CD4-positive, alpha-beta T cell treated with Interferon alpha-2 for 1 hour (primary cell): ENCODE results near the gene PTPN14.
A peak's percentile ranks its signal among the peaks of the same experiment; 100 is the strongest.

ENCODE experiments used
- DNase-seq, 2 donors: peaks; one replicate each; pipeline ENCODE4 v3.0.0-alpha.2; 2020 to 2022

The PTPN14 gene

DNA sequence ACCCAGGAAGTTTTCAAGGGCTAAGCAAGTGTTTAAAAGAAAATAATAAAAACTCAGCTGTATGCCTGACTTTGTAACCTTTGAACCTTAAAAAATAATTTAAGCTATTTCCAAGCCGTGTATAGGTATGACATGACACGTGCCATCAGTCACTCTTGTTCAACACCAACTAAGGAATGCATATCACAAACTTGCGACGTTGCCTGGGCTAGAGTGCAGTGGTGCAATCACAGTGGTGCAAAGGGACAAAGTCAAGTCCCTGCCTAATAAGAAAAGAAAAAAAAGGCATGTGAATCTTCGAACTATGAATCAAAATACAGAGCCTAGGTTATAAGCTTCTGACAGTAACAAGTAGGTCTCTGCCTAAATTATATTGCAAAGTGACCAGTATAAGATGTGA, 191.3 kb downstream of the PTPN14 start:
- no peak for DNase-seq

DNA sequence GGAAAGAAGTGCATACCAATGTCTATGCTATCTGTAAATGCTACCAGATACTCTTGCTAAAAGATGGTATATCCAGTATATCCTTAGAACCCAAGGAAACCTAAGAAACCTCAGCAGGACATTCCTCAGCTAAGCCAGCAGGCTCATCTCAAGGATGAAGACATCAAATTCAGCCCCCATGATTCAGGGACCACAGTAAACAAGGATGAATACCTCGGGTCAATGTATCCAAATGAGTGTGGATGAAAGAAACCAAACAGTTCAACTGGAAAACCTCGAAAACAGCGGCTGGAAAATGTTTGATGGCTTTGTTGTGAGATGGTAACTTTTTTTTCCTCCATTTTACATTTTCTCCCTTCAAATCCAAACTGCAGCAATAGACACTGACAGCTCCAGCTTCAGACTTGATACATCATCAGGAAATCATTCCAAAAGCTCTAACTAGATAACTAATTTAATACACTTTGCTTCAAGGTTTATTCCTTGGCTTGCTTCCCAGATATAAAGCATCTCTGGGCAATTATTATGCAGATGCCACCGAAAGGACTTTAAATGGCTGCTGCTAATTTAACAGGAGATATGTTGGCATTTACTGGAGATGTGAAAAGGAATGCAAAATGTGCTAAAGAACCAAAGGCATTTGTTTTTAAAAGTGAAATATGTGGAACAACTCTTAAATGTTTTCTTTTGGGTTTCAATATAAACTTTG, 196.8 kb downstream of the PTPN14 start:
- DNase-seq = no peak

DNA sequence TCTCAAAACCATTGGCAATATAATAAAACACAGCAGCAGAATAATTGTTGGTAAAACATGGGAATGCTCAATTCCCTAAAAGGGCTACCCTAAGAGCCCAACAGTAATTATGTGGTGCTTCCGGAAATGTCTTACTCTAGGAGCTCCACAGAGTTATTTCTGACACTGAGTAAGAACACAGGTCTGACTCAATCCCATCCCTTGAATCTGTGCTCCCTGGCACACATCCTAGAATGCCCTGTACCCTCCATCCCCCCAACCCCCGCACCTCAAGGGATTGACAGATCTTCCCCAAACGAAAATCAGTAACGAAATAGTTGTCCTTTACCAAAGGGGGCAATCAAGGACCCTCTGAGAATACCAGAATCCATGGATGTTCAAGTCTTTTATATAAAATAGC, 198.6 kb downstream of the PTPN14 start:
- no peak for DNase-seq

DNA sequence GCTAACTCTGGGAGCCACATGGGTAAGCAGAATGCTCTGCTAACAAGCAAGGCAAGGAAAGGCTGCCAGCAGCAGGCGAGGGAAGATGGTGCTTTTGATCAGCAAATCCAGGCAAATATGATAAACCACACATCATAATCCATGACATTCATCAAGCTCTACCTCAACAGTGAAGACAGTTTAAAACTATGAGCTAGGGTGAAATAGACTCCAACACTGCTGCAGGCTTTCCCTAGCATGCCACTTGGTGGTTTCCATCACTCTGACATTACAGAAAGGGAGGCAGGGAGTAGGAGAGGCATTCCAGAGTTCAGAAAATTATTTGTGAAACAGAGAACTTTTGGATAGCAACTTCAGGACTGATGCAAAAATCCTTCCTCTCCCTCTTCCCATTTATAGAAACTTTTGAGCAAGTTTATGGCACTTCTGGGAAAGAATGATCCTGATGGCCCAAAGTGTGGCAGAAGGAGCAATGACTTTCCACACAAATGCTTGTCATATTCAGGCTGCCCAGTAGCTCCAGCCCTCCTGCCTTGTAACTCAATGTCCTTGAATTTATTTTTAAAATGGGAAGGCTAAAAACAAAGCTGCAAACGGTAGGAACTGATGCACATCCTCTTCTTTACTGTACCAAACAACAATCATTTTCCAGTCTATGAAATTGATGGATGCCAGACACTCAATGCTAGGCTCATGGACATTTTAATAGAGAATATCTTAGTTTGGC, 199.7 kb downstream of the PTPN14 start:
- no peak for DNase-seq

DNA sequence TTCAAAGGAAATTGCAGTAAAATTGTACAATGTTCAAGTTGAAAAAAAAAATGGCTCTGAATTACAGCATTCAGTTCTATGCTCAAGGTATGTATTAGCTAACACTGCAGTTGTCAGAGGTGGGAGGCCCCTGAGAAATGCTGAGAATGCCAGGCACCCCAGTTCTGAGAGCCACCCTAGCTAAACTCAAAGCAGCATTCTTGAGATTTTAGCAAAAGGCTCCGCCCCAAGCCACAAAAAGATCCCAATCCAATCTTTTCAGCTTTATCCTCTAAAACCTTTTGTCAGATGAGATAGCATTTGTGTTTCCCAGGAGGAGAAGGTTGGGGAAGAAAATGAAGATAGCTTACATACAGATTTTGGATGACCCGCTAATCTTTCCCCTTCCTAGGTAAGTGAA, 201.6 kb downstream of the PTPN14 start:
- DNase-seq = no peak

DNA sequence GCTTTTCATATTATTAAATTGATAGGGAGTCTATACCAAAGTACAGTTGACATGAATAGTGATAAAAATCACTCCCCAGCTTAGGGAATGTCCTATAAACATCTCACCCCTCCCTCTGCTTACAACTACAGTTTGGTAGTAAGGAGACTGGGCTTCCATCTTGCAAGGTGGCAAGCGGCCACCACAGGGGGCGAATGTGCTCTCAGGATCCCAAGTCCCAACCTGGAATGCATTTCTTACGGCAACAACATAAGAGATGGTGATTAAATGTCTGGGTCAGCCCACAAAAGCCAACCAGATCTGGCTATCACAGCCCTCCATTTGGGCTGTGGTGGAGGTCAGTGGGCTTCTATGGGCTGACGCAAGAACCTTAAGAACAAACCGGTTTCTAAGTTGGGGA, 202.4 kb downstream of the PTPN14 start:
- DNase-seq = no peak

DNA sequence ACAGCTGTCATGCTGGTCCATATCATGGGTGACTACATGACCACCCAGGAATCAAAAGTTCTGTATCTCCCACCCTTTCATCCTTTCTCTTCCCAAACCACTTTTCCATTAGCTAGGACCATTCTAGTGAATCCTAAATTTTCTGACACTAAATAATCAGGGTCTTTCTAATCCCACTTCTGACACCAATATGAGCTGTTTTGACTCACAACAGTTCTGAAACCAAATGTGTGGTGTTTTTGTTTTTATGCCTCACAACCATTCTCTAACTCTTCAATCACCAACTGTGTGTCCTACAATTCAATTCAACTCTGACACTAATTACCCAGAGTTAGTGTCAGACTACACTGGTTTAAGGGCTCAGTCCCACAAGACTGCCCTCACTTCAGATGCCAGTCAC, 206.5 kb downstream of the PTPN14 start:
- no peak for DNase-seq

DNA sequence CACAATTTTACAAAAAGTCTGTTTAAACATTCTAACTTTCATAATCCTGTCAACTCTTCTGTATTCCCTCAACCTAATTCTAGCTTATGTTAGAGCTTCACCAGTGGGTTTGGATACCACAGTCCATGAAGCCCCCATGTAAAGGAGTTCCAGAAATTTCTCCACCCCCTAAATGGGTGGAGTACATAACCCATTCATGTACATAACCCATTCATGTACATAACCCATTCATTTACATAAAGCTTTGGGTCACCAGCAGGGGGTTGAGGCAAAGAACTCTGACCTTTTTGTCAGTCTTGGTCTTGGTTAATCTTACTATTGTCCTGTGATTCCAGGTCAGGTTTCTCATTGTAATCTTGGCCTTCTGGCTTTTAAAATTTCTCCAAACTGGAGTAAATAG, 208.9 kb downstream of the PTPN14 start:
- DNase-seq = no peak

DNA sequence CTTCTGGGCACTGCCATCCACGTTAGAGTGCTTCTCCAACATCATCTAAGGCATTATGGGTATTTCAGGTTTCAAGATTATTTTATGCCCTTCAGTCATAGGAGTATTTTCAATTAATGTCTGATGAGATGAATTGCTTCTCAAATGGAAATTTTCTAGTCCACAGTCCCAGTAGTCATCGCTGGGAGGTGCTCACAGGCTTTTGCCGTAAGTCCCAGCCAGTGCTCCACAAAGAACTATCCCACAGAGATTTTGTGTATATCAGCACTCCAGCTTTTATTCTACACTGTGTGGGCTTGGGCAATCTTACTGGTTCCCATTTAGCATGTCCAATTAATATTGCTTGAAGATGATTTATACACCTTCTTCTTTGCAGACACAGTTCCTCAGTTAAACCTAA, 209.5 kb downstream of the PTPN14 start:
- no peak for DNase-seq

DNA sequence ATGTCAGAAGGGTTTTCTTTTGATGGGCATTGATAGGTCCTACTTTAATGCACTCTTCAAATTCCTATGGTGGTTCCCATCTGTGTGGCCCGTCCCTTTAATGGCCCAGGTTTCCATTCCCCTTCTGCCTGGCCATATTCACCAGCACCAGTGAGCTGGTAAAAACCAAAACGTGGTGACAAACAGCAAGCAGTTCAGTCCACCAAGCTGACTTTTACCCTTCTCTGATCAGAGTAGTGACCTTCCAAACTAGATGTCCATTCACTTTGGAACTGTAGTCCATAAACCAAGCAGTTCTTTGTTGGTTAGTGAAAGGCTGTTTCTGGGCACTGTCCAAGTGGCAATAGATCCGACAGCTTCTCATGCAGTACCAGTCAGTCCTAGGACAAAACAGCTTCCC, 209.9 kb downstream of the PTPN14 start:
- no peak for DNase-seq

DNA sequence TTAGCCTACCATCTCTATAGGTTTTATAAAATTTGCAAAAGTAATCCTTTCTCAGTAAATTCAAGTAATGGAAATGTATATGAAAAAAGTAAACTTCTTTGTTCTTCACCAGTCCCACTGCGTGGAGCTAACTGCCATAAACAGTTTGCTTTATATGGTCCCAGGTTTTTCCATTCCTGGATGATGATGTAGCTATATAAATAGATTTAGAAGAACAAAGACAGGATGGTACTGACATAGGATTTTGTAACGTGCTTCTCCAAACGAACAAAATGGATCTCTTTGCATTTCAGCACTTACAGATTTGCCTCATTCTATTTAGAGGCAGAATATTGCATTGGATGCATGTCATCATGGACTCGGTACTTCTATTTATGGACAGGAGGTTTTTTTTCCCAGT, 213.2 kb downstream of the PTPN14 start:
- no peak for DNase-seq

DNA sequence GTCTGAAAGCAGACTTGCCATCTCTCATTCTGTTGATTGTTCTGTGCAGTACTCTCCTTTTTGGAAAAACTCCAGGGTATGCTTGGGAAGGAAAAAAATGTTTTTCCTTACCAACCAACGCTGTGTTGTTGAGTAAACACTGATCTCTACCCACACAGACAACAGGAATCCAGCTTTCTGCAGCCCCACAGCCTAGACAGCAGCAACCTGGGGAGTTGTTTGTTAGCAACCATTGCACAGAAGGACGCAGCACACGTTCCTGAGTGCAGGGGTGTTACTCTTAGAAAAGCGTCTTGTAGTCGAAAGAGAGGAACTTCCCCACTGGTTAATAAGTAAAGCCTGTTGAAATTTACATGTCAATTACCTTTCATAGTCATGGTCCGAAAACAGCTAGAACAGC, 213.9 kb downstream of the PTPN14 start:
- DNase-seq = no peak

DNA sequence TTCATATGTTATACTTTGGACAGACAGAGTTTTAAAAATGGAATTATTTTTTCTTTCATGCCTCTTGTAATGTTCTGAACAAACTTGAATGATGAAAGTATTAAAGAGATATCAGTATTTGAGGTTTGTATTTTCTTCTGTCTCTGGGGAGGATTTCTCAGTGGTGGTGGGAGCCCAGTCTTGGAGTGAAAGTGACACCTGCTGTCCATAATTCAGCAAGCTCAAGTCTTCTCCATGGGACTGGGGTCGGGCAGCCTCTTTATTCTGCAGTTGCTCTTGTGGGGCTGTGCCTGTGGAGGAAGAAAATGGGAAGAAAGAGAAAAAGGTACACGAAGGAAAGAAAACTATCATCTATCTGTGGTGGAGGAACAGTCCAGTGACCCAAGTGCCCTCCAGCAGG, 214.4 kb downstream of the PTPN14 start:
- DNase-seq = no peak

DNA sequence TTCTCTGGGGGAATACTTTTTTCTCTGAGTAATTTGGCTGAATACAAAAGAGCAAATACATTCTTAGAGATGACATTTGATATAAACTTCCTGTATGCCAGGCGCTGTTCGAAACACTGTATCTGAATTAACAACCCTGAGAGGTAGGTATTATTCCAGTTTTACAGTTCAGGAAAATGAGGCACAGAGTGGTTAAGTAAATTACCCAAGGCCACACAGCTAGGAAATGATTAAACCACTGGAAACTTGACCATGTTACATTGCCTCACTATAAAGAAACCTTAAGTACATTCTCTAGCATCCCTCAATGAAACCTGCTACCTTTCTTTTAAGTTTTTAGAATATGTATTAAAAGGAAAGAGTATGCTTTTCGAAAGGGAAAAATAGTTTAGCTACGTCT, 215.8 kb downstream of the PTPN14 start:
- DNase-seq = no peak

DNA sequence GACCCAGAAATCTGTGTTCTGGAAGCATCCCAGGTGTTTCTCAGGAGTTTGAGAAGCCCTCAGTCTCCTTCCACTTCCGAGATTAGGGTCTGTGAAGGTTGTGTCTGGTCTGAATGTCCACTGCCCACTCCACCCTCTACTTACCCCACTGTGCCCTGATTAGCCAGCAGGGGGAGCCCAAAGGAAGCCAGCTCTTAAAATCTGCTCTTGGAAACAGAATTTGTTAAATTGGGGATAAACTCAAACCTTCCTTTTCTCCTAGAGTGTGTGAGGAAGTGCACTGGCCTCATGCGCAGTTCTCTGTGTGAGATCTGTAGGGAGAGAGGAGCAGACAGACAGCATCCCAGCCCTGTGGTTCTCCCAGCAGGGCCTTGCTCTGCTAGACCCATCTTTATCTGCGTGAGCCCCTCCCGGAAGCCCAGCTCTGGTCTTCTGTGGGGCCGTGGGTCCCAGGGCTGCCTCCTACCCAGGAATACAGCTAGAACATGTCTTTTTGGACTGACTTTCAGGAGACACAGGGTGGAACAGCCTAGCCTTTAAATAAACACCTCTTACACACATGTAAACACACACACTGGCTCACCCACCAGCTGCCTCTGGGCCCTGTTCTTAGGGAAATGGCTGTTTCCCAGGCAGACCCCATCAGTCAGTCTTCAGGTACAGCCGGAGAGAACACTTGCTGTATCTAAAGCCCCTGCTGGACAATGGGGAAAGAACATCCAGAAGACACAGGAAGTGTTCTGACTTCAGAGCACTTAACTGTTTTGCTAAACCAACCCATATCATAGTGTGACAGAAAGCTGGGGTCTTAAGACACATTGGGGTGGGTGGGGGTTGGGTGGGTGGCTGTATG, 218.2 kb downstream of the PTPN14 start:
- peak; percentile 18 to 38 for DNase-seq

DNA sequence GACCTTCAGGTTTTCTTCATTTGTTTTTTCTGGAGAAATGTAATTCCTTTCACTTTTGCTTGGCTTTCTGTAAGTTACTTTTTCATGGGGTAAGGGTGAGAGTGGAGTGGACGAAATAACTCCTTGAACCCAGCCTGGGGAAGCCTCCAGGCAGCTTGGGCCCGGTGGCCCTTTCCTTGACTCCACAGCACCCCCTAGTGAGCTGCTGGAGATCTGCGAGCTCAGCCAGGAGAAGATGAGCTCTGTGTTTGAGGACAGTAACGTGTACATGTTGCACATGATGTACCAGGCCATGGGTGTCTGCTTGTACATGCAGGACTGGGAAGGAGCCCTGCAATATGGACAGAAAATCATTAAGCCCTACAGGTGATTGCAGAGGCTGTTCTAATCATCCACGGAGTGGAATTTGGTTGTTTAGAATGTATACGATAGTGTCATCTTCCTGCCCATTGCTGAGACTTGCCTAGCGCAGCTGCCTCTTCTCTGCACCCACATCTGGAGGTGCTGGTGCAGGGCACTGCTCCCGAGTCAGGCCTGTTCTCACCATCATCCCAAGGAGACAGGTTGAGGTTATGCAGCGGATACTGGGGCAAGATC, 219.5 kb downstream of the PTPN14 start:
- peak; percentile 31 to 61 for DNase-seq

DNA sequence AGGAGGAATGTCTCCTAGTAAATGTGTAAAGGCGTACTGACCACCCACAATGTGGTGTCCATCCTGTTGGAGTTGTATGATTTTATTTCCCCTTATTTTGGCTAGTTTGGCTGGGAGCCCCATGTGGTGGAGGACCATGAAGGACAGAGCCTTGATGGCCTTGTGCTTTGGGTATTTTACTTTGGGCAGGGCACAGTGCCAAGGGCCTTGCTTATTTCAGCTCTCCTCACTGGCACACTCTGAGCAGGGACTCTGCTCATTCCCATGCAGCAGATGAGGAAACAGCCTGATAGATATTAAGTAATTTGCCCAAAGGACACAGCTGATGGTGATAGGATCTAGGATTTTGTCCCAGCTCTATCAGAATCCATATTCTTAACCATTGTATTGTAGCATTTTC, 220.2 kb downstream of the PTPN14 start:
- no peak for DNase-seq

DNA sequence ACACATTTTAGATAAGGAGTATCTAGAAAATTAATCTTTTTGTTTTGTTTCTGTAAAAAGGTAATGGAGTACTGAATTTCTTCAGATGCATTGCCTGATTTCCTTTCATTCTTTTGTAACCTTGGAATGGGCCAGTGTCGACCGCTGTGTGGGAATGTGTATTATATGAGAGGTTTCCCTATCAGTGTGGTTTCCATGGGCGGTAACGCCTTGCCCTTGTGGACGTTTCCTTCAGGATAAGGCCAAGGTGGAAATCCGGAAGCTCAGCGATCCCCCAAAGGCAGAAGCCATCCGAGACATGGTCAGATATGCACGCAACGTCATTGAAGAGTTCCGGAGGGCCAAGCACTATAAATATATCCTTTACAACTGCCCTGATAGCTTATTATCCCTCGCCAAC, 220.7 kb downstream of the PTPN14 start:
- DNase-seq = no peak

DNA sequence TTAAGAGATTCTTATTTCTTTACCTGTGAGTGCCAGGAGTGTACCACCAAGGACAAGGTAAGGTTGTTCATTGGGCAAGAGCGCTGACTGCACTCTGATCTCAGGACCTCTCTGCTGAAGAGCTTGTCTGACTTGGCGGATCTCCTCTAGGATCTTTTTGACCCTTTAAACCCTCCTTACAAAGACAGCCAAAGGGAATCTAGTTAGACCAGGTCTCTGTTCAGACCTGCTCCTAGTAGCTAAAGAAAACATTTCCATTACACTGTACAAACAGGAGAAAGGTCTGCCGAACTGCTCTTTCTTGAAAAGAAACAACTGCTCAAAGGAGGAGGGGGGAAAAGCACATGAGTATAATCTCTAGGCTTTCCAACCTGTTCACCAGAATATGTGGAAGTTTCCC, 221.2 kb downstream of the PTPN14 start:
- no peak for DNase-seq

DNA sequence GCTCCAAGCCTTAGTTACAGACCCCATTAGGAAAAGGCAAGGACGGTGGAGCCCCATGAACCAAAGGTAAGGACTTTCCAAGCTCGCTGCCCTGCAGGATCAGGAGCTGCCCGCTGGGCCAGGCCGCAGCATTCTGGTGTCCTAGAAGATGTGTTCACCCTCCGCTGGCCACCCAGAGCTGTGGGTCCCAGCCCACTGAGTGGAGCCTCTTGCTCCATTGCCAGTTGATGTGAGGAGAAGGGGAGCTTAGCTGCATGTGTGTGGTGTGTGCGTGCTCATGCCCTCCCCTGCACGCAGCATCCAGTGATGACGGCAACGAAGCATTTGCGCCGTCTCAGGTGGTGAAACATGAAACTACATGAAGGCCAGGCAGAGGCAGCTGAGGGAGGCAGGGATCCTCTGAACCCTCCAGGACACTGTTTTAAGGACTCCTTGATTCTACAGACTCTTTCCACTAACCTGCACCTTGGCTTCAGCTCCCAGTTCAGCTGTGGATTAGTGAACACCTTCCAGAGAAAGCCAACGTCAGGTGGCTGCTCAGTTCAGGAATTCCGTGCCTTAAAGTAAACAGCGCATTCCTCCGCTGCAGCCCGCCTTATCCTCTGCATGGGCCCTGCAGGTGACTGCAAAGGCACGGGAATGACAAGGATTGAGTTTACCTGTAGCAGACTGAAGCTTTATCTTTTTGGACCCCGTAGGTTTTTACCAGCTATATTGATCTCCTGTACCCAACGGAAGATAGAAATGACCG, 221.8 kb downstream of the PTPN14 start:
- DNase-seq = no peak

DNA sequence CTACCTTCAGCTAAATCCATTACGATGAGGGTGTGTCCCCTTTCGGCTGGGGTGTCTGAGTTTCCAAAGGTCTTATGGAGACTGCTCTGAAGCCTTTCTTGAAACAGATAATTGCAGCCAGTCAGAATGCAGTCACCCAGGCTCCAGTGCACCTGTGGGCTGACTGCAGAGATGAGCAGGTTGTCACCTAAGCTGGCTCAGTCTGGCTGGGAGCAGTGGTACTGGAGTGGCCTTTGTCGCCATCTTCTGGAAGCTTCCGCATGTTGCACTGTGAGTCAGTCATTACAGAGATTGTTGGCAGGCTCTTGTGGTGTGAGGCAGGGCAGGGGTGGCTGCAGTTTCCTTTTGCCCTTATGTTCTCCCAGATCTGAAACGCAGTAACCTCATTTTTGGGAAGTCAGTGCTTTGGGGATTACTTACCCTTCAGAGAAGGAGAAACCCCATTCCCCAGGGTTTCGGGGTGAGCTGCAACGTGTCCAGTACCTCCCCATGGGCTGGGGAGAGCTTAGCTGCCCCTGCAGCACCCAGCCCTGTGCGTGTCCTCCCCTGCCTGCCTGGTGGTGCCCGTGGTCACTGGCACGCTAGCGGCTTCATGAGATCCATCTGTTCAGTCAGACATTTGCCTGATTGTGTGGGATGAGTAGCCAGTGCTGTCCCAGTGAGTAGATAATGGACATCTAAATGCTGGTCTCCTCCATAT, 222.5 kb downstream of the PTPN14 start:
- peak; percentile 71 to 82 for DNase-seq

DNA sequence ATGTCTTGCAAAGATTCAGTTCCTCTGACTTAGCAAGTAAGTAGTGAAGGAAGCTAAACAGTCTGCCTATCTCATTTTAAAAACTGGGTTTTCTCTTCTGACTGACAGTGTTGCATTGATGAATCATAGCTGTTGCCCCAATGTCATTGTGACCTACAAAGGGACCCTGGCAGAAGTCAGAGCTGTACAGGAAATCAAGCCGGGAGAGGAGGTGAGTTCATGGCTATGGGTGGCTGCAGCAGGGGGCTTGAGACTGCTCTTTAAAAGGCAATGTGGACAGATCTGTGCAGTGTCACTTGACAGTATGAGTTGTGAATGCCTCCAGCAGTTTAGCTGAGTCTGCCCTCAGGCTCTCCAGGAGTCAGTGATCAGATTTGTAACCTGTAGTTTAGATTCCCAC, 223.9 kb downstream of the PTPN14 start:
- no peak for DNase-seq
